ENCODE results near the gene INTS7.

DNA sequence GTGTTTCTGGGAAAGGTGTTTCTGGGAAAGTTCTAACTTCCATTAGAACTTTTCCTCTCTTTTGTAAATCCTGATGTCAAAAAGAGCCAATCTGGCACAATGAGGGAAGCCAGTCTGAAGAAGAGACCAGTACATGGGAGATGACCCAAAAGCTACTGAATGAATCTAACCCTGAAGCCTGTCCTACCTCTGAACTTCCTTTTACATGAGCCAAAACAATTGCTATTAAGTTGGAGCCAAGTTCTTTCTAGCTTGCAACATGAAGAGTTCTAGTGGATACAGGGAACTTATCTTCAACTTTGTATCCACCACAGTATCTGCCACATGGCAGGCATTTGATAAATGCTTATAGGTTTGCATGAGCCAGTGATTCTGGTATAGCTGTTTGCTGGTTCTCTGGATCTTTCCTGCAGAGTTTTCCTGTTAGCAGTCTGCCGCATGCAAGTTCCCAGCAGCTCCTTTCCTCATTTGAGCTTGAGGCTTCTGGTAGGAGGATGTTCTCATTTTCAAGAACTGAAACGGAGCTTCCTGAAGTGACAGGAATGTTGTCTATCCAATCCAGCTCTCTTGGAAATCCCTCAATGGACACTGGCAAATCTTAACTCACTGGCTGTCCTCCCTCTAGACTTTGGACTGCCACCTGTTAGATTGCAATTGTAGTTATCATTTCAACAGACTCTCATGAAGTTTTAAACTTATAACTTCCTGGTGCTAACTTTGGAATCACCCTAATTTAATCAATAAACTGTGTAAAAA lies 131.7 kb downstream of the INTS7 start:
- TF ChIP-seq, protein P1, sequence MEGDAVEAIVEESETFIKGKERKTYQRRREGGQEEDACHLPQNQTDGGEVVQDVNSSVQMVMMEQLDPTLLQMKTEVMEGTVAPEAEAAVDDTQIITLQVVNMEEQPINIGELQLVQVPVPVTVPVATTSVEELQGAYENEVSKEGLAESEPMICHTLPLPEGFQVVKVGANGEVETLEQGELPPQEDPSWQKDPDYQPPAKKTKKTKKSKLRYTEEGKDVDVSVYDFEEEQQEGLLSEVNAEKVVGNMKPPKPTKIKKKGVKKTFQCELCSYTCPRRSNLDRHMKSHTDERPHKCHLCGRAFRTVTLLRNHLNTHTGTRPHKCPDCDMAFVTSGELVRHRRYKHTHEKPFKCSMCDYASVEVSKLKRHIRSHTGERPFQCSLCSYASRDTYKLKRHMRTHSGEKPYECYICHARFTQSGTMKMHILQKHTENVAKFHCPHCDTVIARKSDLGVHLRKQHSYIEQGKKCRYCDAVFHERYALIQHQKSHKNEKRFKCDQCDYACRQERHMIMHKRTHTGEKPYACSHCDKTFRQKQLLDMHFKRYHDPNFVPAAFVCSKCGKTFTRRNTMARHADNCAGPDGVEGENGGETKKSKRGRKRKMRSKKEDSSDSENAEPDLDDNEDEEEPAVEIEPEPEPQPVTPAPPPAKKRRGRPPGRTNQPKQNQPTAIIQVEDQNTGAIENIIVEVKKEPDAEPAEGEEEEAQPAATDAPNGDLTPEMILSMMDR (conservative IDR thresholded peaks at IDR 0.05; ENCODE audit: low read depth, low read length) = no peak
- TF ChIP-seq POLR2A (IDR thresholded peaks at IDR 0.05; ENCODE audit: low read depth, low read length) (no peak), CHD1 (IDR thresholded peaks at IDR 0.05; ENCODE audit: low read depth, low read length) (no peak), RAD21 (IDR thresholded peaks at IDR 0.05; ENCODE audit: low read length) (no peak), MAZ (IDR thresholded peaks at IDR 0.05; ENCODE audit: borderline replicate concordance, low read depth, low read length) (no peak), SMC3 (IDR thresholded peaks at IDR 0.05; ENCODE audit: low read depth, low read length) (no peak)

Measured in IMR-90 (cell line).